Ascending aorta (tissue), 2 donors: ENCODE data around the gene JAM3. TPM values are rescaled to one million over a fixed set of nuclear protein-coding genes. Genes with fewer than 3 reads are reported as not detected.
A peak's percentile ranks its signal among the peaks of the same experiment; 100 is the strongest.

ENCODE experiments used
- DNase-seq, 2 donors: peaks; one replicate each; pipeline ENCODE4 v3.0.0-alpha.2; 2019; ENCODE audit warnings: low spot score in 2 of 2
- H3K27ac ChIP-seq, 2 donors: fragments of 200-600 bp; sonication (generic); one replicate each; pipeline ENCODE4 v1.5.1; 2016 to 2017; ENCODE audit warnings: mild to moderate bottlenecking in 1 of 2
- H3K27me3 ChIP-seq: fragments of 200-600 bp; sonication (generic); one replicate; pipeline ENCODE4 v1.5.1; 2017
- H3K36me3 ChIP-seq, 2 donors: fragments of 200-600 bp; sonication (generic); one replicate each; pipeline ENCODE4 v1.5.1; 2016
- H3K4me1 ChIP-seq, 2 donors: fragments of 200-600 bp; sonication (generic); one replicate each; pipeline ENCODE4 v1.5.1; 2016 to 2017; ENCODE audit warnings: mild to moderate bottlenecking in 1 of 2
- H3K4me3 ChIP-seq, 2 donors: fragments of 200-600 bp; sonication (generic); one replicate each; pipeline ENCODE4 v1.5.1; 2016 to 2017; ENCODE audit warnings: mild to moderate bottlenecking in 1 of 2
- H3K9me3 ChIP-seq, 2 donors: fragments of 200-600 bp; sonication (generic); one replicate each; pipeline ENCODE4 v1.5.1; 2016
- CTCF ChIP-seq, 3 experiments: fragments of 200-600 bp in 2 of 3; fragments of 450-650 bp in 1 of 3; sonication (generic) in 2 of 3; IDR thresholded peaks; one replicate each; pipeline ENCODE4 v1.5.1; 2016 to 2019; ENCODE audit warnings: antibody characterized with exemption in 3 of 3, mild to moderate bottlenecking in 1 of 3, moderate library complexity in 1 of 3
- intact Hi-C: fragments of 100-400 bp; cut with DNase I; formaldehyde crosslinking; loops from one replicate; pipeline ENCODE4 v1.15.1; 2023
- total RNA-seq: library from RNA; depleted of rRNA; stranded (reverse); fragments of >200 nt; gene quantifications from one replicate; pipeline ENCODE4 v1.1.0, GENCODE V29; 2016

The JAM3 gene
- total RNA-seq, 1 donor from 2014 or later: 59.8 TPM

GRCh38 chr11:134066943-134067885 is 1.7 kb upstream of the JAM3 start:
- H3K9me3 ChIP-seq: no peaks in the 10 kb centered on the region
- peaks cover 0 to 5% of the 10 kb centered on the region in 2 donors for H3K4me1 ChIP-seq
- H3K27ac ChIP-seq: no peak overlapping the region
- TF ChIP-seq CTCF (IDR thresholded peaks at IDR 0.05): no peak
- no peak for DNase-seq
- H3K27me3 ChIP-seq: no peaks in the 10 kb centered on the region
- intact Hi-C loops: no loop called here
- no peaks in the 10 kb centered on the region for H3K36me3 ChIP-seq
- H3K4me3 ChIP-seq: no peak overlapping the region

- Histone ChIP-seq H3K4me3 (peak overlapping the region; percentile 82 to 84), H3K9me3 (no peaks in the 10 kb centered on the region), H3K27me3 (no peaks in the 10 kb centered on the region), H3K27ac (peak overlapping the region; percentile 95), H3K4me1 (peaks cover 0 to 10% of the 10 kb centered on the region in 2 donors), H3K36me3 (no peaks in the 10 kb centered on the region)
- no peak for DNase-seq
- intact Hi-C loops: loop anchor here (1.0 kb wide), 3 partner anchors 19 to 70 kb away; no protein-coding TSS in a partner anchor
- TF ChIP-seq CTCF (IDR thresholded peaks at IDR 0.05): no peak
These were observed 812 bp downstream of the JAM3 start for GRCh38 chr11:134069426-134070341.

GRCh38 chr11:134070342-134070845 is 1.5 kb downstream of the JAM3 start:
- no peak for DNase-seq
- no peaks in the 10 kb centered on the region for H3K36me3 ChIP-seq
- H3K4me3 ChIP-seq: peak overlapping the region; percentile 82 to 84
- no peaks in the 10 kb centered on the region for H3K27me3 ChIP-seq
- intact Hi-C loops: no loop called here
- H3K27ac ChIP-seq: peak overlapping the region; percentile 95
- peaks cover 0 to 10% of the 10 kb centered on the region in 2 donors for H3K4me1 ChIP-seq
- no peak for TF ChIP-seq CTCF (IDR thresholded peaks at IDR 0.05)
- no peaks in the 10 kb centered on the region for H3K9me3 ChIP-seq

GRCh38 chr11:134071306-134071705 is 2.4 kb downstream of the JAM3 start:
- Histone ChIP-seq H3K27ac (no peak overlapping the region), H3K4me1 (peaks cover 0 to 10% of the 10 kb centered on the region in 2 donors), H3K9me3 (no peaks in the 10 kb centered on the region), H3K27me3 (no peaks in the 10 kb centered on the region), H3K36me3 (no peaks in the 10 kb centered on the region), H3K4me3 (no peak overlapping the region)
- no peak for TF ChIP-seq CTCF (IDR thresholded peaks at IDR 0.05)
- intact Hi-C loops: no loop called here
- DNase-seq: no peak

GRCh38 chr11:134071766-134072402 is 3.0 kb downstream of the JAM3 start:
- no peak overlapping the region for H3K4me3 ChIP-seq
- TF ChIP-seq CTCF (IDR thresholded peaks at IDR 0.05): no peak
- H3K4me1 ChIP-seq: peaks cover 0 to 10% of the 10 kb centered on the region in 2 donors
- no peaks in the 10 kb centered on the region for H3K36me3 ChIP-seq
- H3K27me3 ChIP-seq: no peaks in the 10 kb centered on the region
- H3K9me3 ChIP-seq: no peaks in the 10 kb centered on the region
- no peak overlapping the region for H3K27ac ChIP-seq
- intact Hi-C loops: no loop called here
- no peak for DNase-seq
